ENCODE measurements around the gene PTPRO.

The PTPRO gene

GRCh38 chr12:15280930-15281329 lies 41.4 kb upstream of the PTPRO start:
- H3K36me3 ChIP-seq: no peaks in the 10 kb centered on the region
- no peaks in the 10 kb centered on the region for H3K9me3 ChIP-seq
- H3K27me3 ChIP-seq: no peaks in the 10 kb centered on the region
- H3K4me3 ChIP-seq (ENCODE audit: low read depth, low read length): no peak overlapping the region
- TF ChIP-seq, protein P1, sequence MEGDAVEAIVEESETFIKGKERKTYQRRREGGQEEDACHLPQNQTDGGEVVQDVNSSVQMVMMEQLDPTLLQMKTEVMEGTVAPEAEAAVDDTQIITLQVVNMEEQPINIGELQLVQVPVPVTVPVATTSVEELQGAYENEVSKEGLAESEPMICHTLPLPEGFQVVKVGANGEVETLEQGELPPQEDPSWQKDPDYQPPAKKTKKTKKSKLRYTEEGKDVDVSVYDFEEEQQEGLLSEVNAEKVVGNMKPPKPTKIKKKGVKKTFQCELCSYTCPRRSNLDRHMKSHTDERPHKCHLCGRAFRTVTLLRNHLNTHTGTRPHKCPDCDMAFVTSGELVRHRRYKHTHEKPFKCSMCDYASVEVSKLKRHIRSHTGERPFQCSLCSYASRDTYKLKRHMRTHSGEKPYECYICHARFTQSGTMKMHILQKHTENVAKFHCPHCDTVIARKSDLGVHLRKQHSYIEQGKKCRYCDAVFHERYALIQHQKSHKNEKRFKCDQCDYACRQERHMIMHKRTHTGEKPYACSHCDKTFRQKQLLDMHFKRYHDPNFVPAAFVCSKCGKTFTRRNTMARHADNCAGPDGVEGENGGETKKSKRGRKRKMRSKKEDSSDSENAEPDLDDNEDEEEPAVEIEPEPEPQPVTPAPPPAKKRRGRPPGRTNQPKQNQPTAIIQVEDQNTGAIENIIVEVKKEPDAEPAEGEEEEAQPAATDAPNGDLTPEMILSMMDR (IDR thresholded peaks at IDR 0.05; ENCODE audit: low read depth, low read length): no peak
- no peak for DNase-seq
- peaks cover 16% of the 10 kb centered on the region for H3K4me1 ChIP-seq

- no peak for DNase-seq
- H3K27me3 ChIP-seq: no peaks in the 10 kb centered on the region
- H3K9me3 ChIP-seq: no peaks in the 10 kb centered on the region
- H3K4me1 ChIP-seq: peaks cover 8% of the 10 kb centered on the region; the same call in 1 of the 2 replicates
- TF ChIP-seq, protein P1 (IDR thresholded peaks at IDR 0.05; ENCODE audit: low read depth, low read length): no peak
- H3K36me3 ChIP-seq: no peaks in the 10 kb centered on the region
- H3K4me3 ChIP-seq (ENCODE audit: low read depth, low read length): no peak overlapping the region
Observed at GRCh38 chr12:15289192-15289591, 33.1 kb upstream of the PTPRO start.

- H3K27me3 ChIP-seq: no peaks in the 10 kb centered on the region
- no peak overlapping the region for H3K4me3 ChIP-seq (ENCODE audit: low read depth, low read length)
Observed at GRCh38 chr12:15293731-15294130, 28.6 kb upstream of the PTPRO start.

DNA sequence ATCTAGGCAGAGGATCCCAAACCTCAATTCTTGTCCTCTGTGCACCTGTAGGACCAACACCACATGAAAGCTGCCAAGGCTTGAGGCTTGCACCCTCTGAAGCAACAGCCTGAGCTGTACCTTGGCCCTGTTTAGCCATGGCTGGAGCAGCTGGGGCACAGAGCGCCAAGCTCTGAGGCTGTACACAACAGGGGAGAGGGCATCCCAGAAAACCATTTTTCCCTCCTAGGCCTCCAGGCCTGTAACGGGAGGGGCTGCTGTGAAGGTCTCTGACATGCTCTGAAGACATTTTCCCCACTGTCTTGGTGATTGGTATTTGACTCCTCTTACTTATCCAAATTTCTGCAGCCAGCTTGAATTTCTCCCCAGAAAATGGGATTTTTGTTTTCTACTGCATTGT lies 22.4 kb upstream of the PTPRO start:
- no peak for DNase-seq
- Histone ChIP-seq H3K36me3 (no peaks in the 10 kb centered on the region), H3K4me3 (ENCODE audit: low read depth, low read length) (no peak overlapping the region), H3K9me3 (no peaks in the 10 kb centered on the region; the same call in 1 of the 2 replicates), H3K4me1 (no peaks in the 10 kb centered on the region), H3K27me3 (no peaks in the 10 kb centered on the region)
- TF ChIP-seq, protein P1 (IDR thresholded peaks at IDR 0.05; ENCODE audit: low read depth, low read length): no peak

More at GRCh38 chr12:15293731-15294130, 28.6 kb upstream of the PTPRO start:
- H3K9me3 ChIP-seq: no peaks in the 10 kb centered on the region
- H3K36me3 ChIP-seq: no peaks in the 10 kb centered on the region
- DNase-seq: no peak
- TF ChIP-seq, protein P1 (IDR thresholded peaks at IDR 0.05; ENCODE audit: low read depth, low read length): no peak
- peaks cover 8% of the 10 kb centered on the region; the same call in 1 of the 2 replicates for H3K4me1 ChIP-seq

DNA sequence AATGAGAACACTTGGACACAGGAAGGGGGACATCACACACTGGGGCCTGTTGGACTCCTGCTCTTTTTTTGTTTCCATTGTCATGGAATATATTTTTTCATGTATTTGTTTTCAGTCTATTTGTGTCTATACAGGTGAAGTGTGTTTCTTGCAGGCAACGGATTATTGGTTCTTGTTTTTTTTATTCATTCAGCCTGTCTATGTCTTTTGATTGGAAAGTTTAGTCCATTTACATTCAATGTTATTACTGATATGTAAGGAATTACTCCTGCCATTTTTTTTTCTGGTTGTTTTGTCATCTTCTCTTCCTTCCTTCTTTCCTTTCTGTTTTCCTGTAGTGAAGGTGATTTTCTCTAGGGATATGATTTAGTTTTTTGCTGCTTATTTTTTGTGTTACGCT lies 18.0 kb upstream of the PTPRO start:
- no peaks in the 10 kb centered on the region for H3K36me3 ChIP-seq
- H3K4me1 ChIP-seq: no peaks in the 10 kb centered on the region
- no peaks in the 10 kb centered on the region for H3K27me3 ChIP-seq
- TF ChIP-seq, protein P1 (IDR thresholded peaks at IDR 0.05; ENCODE audit: low read depth, low read length): no peak
- no peaks in the 10 kb centered on the region; the same call in 1 of the 2 replicates for H3K9me3 ChIP-seq
- no peak for DNase-seq
- H3K4me3 ChIP-seq (ENCODE audit: low read depth, low read length): no peak overlapping the region

DNA sequence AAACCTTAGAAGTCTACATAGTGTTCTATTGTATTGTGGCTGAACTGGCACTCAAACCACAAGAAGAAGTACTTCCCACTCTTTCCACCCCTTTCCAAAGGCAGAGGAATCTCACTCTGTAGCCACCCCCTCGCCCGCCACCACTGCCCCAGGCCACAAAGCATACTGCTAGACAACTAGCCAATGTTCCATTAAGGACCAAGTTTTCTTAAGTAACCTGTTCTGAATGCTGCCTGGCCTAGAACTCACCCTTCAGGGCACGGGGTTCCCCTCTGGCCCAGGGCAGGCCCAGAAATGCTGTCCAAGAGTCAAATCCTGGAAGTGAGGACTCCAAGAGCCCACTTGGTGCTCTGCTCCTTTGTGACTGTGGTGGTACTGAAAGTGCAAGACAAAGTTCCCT lies 15.7 kb upstream of the PTPRO start:
- Histone ChIP-seq H3K9me3 (no peaks in the 10 kb centered on the region), H3K4me3 (ENCODE audit: low read depth, low read length) (no peak overlapping the region), H3K27me3 (no peaks in the 10 kb centered on the region), H3K36me3 (no peaks in the 10 kb centered on the region), H3K4me1 (no peaks in the 10 kb centered on the region)
- TF ChIP-seq, protein P1 (IDR thresholded peaks at IDR 0.05; ENCODE audit: low read depth, low read length): no peak
- DNase-seq: no peak

Data from BE2C (cell line).